Mesothelial cell of epicardium (in vitro differentiated cells): ENCODE results near the gene SPOPL. TPM values are rescaled to one million over a fixed set of nuclear protein-coding genes. Genes with fewer than 3 reads are reported as not detected.

Experiments
- DNase-seq, 2 experiments: peaks; one replicate each; pipeline ENCODE4 v3.0.0; 2021; ENCODE audit warnings: low spot score in 2 of 2; ENCODE audit not compliant: unreplicated experiment in 2 of 2
- H3K27ac Mint-ChIP-seq: 2 replicates; pipeline ENCODE4 v1.8.0; 2021; ENCODE audit warnings: mixed read lengths
- H3K27me3 Mint-ChIP-seq: 2 replicates; pipeline ENCODE4 v1.8.0; 2021; ENCODE audit warnings: low read depth, mixed read lengths
- H3K36me3 Mint-ChIP-seq: 2 replicates; pipeline ENCODE4 v1.8.0; 2021; ENCODE audit warnings: mixed read lengths
- H3K4me1 Mint-ChIP-seq: 2 replicates; pipeline ENCODE4 v1.8.0; 2021; ENCODE audit warnings: mixed read lengths
- H3K4me3 Mint-ChIP-seq: 2 replicates; pipeline ENCODE4 v1.8.0; 2021; ENCODE audit warnings: mild to moderate bottlenecking, moderate library complexity, mixed read lengths
- H3K9me3 Mint-ChIP-seq: 2 replicates; pipeline ENCODE4 v1.8.0; 2021; ENCODE audit warnings: mixed read lengths
- total RNA-seq: library from RNA; stranded (reverse); gene quantifications from 3 replicates; pipeline ENCODE4 v1.2.1, GENCODE V29; 2021
- TF ChIP-seq, protein P1 (sequence below): fragments of 200-600 bp; sonication (generic); IDR thresholded peaks from one replicate; pipeline ENCODE4 v1.5.0; 2021; ENCODE audit warnings: antibody characterized with exemption; ENCODE audit not compliant: unreplicated experiment

Gene SPOPL
- total RNA-seq, 1 donor from 2014 or later: 28.7 TPM

DNA sequence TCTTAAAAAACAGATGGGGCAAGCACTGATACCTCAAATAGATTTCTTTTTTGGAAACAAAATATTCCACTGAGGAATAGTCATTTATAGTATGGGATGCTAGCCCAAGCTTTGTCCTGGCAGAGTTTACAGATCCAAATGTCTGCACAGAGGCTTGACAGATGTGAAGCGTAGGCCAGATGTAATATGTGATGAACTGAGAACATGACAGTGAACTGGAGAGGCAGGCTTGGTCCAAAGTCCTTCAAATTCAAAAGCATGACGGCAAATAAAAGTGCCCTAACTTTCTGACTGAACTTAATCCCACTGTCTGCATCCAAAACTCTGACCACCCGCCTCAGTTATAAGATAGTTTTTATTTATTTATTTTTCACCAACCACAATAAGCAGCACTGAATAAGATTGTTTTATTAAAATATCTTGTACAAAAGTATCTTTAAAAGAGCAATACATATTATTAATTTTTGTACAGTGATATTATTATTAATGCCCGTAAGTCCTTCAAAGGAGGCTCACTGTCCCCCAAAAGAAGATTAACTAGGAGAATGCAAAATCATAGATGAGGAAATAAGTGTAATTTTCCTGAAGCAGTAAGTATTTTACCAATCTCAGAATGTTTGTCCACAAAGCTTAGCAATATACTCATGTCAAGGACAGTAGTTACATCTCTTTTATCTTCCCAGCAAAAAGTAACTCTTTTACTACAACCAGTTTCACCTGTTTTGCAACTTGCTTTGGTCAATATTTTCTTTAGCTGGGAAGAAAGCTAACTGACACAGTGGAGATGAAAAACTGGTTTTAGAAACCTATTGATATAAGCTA is 10.7 kb upstream of the SPOPL start:
- TF ChIP-seq, protein P1, sequence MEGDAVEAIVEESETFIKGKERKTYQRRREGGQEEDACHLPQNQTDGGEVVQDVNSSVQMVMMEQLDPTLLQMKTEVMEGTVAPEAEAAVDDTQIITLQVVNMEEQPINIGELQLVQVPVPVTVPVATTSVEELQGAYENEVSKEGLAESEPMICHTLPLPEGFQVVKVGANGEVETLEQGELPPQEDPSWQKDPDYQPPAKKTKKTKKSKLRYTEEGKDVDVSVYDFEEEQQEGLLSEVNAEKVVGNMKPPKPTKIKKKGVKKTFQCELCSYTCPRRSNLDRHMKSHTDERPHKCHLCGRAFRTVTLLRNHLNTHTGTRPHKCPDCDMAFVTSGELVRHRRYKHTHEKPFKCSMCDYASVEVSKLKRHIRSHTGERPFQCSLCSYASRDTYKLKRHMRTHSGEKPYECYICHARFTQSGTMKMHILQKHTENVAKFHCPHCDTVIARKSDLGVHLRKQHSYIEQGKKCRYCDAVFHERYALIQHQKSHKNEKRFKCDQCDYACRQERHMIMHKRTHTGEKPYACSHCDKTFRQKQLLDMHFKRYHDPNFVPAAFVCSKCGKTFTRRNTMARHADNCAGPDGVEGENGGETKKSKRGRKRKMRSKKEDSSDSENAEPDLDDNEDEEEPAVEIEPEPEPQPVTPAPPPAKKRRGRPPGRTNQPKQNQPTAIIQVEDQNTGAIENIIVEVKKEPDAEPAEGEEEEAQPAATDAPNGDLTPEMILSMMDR: no peak
- Mint-ChIP-seq H3K36me3 (peaks cover 6% of the 10 kb centered on the region), H3K9me3 (no peaks in the 10 kb centered on the region), H3K4me3 (no peak overlapping the region), H3K27ac (no peak overlapping the region), H3K4me1 (peaks cover 13% of the 10 kb centered on the region), H3K27me3 (no peaks in the 10 kb centered on the region)
- DNase-seq: no peak

DNA sequence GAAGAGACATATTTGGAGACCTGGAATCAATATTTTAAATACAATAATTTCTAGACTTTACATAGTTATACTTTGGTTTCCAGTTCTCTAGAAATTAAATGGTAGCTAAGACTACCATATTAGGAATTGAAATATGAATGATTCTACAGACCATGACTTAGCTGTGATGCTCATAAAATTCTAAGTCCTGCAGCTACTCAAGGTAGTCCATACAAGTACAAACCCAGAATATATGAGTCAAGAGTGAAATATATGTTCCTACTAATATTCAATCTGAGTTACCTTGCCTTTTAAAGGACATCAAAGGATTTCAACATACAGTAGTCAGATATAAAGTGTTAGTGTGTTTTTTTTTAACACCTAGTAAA is 10.1 kb upstream of the SPOPL start:
- H3K4me3 Mint-ChIP-seq: no peak overlapping the region
- no peaks in the 10 kb centered on the region for H3K9me3 Mint-ChIP-seq
- peaks cover 8% of the 10 kb centered on the region for H3K36me3 Mint-ChIP-seq
- no peak for DNase-seq
- H3K4me1 Mint-ChIP-seq: peaks cover 13% of the 10 kb centered on the region
- TF ChIP-seq, protein P1: no peak
- H3K27me3 Mint-ChIP-seq: no peaks in the 10 kb centered on the region
- H3K27ac Mint-ChIP-seq: no peak overlapping the region

DNA sequence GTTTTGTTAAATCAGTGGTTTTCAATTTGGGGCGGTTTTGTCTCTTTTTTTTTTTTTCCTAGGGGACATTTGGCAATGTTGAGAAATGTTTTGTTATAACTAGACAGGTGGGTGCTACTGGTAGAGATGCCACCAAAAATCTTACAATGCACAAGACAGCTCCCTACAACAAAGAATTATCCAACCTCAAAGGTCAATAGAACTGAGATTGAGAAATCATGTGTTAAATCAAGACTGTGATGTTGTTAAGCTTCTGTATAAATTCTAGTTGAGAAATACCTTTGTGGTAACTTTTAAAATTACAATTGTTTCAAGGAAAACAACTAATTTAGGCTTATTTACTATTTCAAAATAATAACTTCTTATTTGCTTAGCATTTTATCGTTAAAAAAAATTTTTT is 9.4 kb upstream of the SPOPL start:
- Mint-ChIP-seq H3K4me3 (no peak overlapping the region), H3K27ac (no peak overlapping the region), H3K36me3 (peaks cover 8% of the 10 kb centered on the region), H3K27me3 (no peaks in the 10 kb centered on the region), H3K4me1 (peaks cover 13% of the 10 kb centered on the region), H3K9me3 (no peaks in the 10 kb centered on the region)
- TF ChIP-seq, protein P1: no peak
- DNase-seq: no peak

DNA sequence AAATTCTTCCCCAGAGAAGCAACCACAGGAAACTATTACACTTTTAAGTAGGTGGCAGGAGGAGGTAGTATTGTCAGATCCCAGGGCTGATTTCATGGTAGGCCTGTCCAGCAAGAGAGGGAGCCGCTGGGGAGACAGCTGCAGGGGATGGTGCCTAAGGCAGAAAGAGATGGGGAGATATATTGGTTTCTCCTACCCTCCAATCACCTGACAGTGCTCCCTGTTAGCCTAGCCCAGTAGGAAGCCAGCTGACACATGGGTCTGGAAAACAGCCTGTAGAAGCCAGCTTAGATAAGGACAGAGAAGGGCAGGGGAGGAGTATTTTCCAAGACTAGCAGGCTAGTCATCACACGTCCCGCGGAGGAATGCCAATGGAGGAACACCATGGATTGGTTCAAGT is 8.2 kb upstream of the SPOPL start:
- no peak overlapping the region for H3K27ac Mint-ChIP-seq
- H3K36me3 Mint-ChIP-seq: peaks cover 8% of the 10 kb centered on the region
- peaks cover 13% of the 10 kb centered on the region for H3K4me1 Mint-ChIP-seq
- H3K9me3 Mint-ChIP-seq: no peaks in the 10 kb centered on the region
- TF ChIP-seq, protein P1: no peak
- H3K27me3 Mint-ChIP-seq: no peaks in the 10 kb centered on the region
- H3K4me3 Mint-ChIP-seq: no peak overlapping the region
- no peak for DNase-seq

DNA sequence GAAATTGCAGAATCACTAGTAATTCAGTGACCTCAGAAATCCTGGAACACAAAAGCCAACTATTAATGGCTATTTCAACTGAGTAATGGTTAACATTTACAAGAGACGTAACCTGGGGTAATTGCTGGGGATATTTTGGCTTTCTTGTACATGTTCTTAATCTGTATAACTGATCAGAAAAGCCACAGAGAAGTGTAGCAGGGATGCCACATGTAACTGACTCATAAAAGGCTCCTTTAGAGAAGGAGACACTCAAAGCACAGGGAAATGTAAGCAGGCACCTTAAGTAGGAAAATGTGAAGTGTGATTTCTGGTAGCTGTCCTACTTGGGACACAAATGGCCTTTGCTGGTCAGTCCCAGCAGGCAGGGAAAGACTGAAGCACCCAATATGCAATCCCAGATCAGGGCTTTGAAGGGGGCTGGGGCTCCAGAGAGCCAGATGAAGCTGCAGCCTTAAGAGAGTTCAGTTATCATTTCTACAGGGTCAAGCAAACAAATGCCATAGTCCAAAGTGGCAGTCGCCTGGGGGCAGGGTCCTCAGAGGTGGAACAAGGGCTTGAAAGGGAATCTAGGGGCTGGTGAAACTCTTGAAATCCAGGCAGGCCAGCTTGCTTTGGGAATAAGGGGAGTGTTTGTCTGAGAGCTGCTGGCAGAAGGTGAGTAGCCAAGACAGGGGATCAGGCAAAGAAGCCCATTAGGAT is 7.2 kb upstream of the SPOPL start:
- TF ChIP-seq, protein P1: no peak
- Mint-ChIP-seq H3K36me3 (peaks cover 8% of the 10 kb centered on the region), H3K27me3 (no peaks in the 10 kb centered on the region), H3K4me3 (no peak overlapping the region), H3K9me3 (no peaks in the 10 kb centered on the region), H3K27ac (no peak overlapping the region), H3K4me1 (peaks cover 13% of the 10 kb centered on the region)
- no peak for DNase-seq
